H9 (cell line): Measurements from ENCODE around the gene RIPK4. TPM values are rescaled to one million over a fixed set of nuclear protein-coding genes. Genes with fewer than 3 reads are reported as not detected.

Experiments used
- DNase-seq: peaks from one replicate; pipeline ENCODE4 v3.0.0-alpha.2; 2017
- H2AFZ ChIP-seq: one replicate; pipeline ENCODE4 v1.6.1; 2013; ENCODE audit warnings: mild to moderate bottlenecking, low read length, control low read depth, moderate library complexity
- H2AK5ac ChIP-seq: 2 replicates; pipeline ENCODE4 v1.6.1; 2013; ENCODE audit warnings: low read length, control low read depth, mixed read lengths; ENCODE audit not compliant: insufficient read length
- H2BK120ac ChIP-seq: one replicate; pipeline ENCODE4 v1.6.1; 2013; ENCODE audit warnings: low read depth, mild to moderate bottlenecking, low read length, control low read depth, inconsistent platforms; ENCODE audit not compliant: poor library complexity, severe bottlenecking
- H2BK12ac ChIP-seq: 2 replicates; pipeline ENCODE4 v1.6.1; 2013; ENCODE audit warnings: low read length, control low read depth, mixed read lengths, low read depth; ENCODE audit not compliant: insufficient read length
- H2BK15ac ChIP-seq: 2 replicates; pipeline ENCODE4 v1.6.1; 2013; ENCODE audit warnings: low read depth, low read length, control low read depth
- H2BK20ac ChIP-seq: one replicate; pipeline ENCODE4 v1.6.1; 2013; ENCODE audit warnings: low read depth, mild to moderate bottlenecking, low read length, control low read depth, inconsistent platforms; ENCODE audit not compliant: poor library complexity, severe bottlenecking
- H2BK5ac ChIP-seq: 2 replicates; pipeline ENCODE4 v1.6.1; 2013; ENCODE audit warnings: low read length, control low read depth, mixed read lengths; ENCODE audit not compliant: insufficient read length
- H3K14ac ChIP-seq: 2 replicates; pipeline ENCODE4 v1.6.1; 2013; ENCODE audit warnings: low read length, control low read depth; ENCODE audit not compliant: insufficient read depth
- H3K18ac ChIP-seq: 2 replicates; pipeline ENCODE4 v1.6.1; 2013; ENCODE audit warnings: low read depth, mild to moderate bottlenecking, mixed read lengths, low read length, control low read depth; ENCODE audit not compliant: insufficient read length
- H3K23ac ChIP-seq: 2 replicates; pipeline ENCODE4 v1.6.1; 2013; ENCODE audit warnings: low read length, control low read depth, mixed read lengths, low read depth; ENCODE audit not compliant: insufficient read length
- H3K23me2 ChIP-seq: 2 replicates; pipeline ENCODE4 v1.6.1; 2013; ENCODE audit warnings: low read depth, mild to moderate bottlenecking, mixed read lengths, low read length, control low read depth; ENCODE audit not compliant: insufficient read length, poor library complexity, severe bottlenecking
- H3K27ac ChIP-seq: 2 replicates; pipeline ENCODE4 v1.5.1; 2013; ENCODE audit warnings: low read length, control low read depth, mixed read lengths, low read depth; ENCODE audit not compliant: insufficient read length
- H3K27me3 ChIP-seq: 2 replicates; pipeline ENCODE4 v1.6.1; 2013; ENCODE audit warnings: low read length, control low read depth, inconsistent platforms; ENCODE audit not compliant: insufficient read depth
- H3K4ac ChIP-seq: 2 replicates; pipeline ENCODE4 v1.6.1; 2013; ENCODE audit warnings: low read depth, mild to moderate bottlenecking, control low read depth, inconsistent platforms, low read length, moderate library complexity
- H3K4me1 ChIP-seq: 2 replicates; pipeline ENCODE4 v1.6.1; 2013; ENCODE audit warnings: low read length, control low read depth, inconsistent platforms; ENCODE audit not compliant: insufficient read depth
- H3K4me2 ChIP-seq: 2 replicates; pipeline ENCODE4 v1.6.1; 2013; ENCODE audit warnings: low read length, control low read depth, mixed read lengths; ENCODE audit not compliant: insufficient read length, insufficient read depth
- H3K56ac ChIP-seq: 2 replicates; pipeline ENCODE4 v1.6.1; 2013; ENCODE audit warnings: low read depth, mild to moderate bottlenecking, mixed read lengths, low read length, control low read depth; ENCODE audit not compliant: insufficient read length
- H3K79me1 ChIP-seq: 2 replicates; pipeline ENCODE4 v1.6.1; 2013; ENCODE audit warnings: low read depth, mild to moderate bottlenecking, moderate library complexity, low read length, control low read depth, inconsistent platforms; ENCODE audit not compliant: insufficient read depth, poor library complexity, severe bottlenecking
- H3K79me2 ChIP-seq: 2 replicates; pipeline ENCODE4 v1.6.1; 2013; ENCODE audit warnings: low read length, control low read depth, inconsistent platforms; ENCODE audit not compliant: insufficient read depth
- H3K9ac ChIP-seq: 2 replicates; pipeline ENCODE4 v1.6.1; 2013; ENCODE audit warnings: low read length, control low read depth, mixed read lengths; ENCODE audit not compliant: insufficient read length; ENCODE audit errors: extremely low read depth
- H3K9me3 ChIP-seq: one replicate; pipeline ENCODE4 v1.6.1; 2013; ENCODE audit warnings: low read depth, low read length, inconsistent platforms; ENCODE audit not compliant: control insufficient read depth
- H3T11ph ChIP-seq: one replicate; pipeline ENCODE4 v1.6.1; 2013; ENCODE audit warnings: mild to moderate bottlenecking, low read length, control low read depth, inconsistent platforms
- H4K20me1 ChIP-seq: one replicate; pipeline ENCODE4 v1.6.1; 2013; ENCODE audit not compliant: control insufficient read depth, insufficient read length, insufficient read depth
- H4K5ac ChIP-seq: 2 replicates; pipeline ENCODE4 v1.6.1; 2013; ENCODE audit warnings: low read depth, mild to moderate bottlenecking, mixed read lengths, low read length, control low read depth; ENCODE audit not compliant: insufficient read length
- H4K8ac ChIP-seq: replicated peaks from 2 replicates; pipeline ENCODE4 v1.6.1; 2013; ENCODE audit warnings: low read length, control low read depth, mixed read lengths, low read depth; ENCODE audit not compliant: insufficient read length
- H4K91ac ChIP-seq: 2 replicates; pipeline ENCODE4 v1.6.1; 2013; ENCODE audit warnings: low read depth, mild to moderate bottlenecking, moderate library complexity, mixed read lengths, low read length, control low read depth; ENCODE audit not compliant: insufficient read length
- H3K27ac Mint-ChIP-seq, 3 experiments: 2 replicates in 2 of 3; 3 replicates in 1 of 3; pipeline ENCODE4 v1.8.0; 2020 to 2021; ENCODE audit warnings: mixed read lengths in 3 of 3, mild to moderate bottlenecking in 1 of 3, moderate library complexity in 1 of 3
- H3K27me3 Mint-ChIP-seq: 2 replicates; pipeline ENCODE4 v1.8.0; 2021; ENCODE audit warnings: low read depth, mild to moderate bottlenecking, moderate library complexity, mixed read lengths
- H3K36me3 Mint-ChIP-seq, 3 experiments: 2 replicates in 2 of 3; 3 replicates in 1 of 3; pipeline ENCODE4 v1.8.0; 2020 to 2021; ENCODE audit warnings: low read depth in 3 of 3, mixed read lengths in 3 of 3; ENCODE audit not compliant: insufficient read depth in 1 of 3
- H3K4me1 Mint-ChIP-seq, 2 experiments: 2 replicates each; pipeline ENCODE4 v1.8.0; 2020; ENCODE audit warnings: mixed read lengths in 2 of 2
- H3K4me3 Mint-ChIP-seq, 2 experiments: 2 replicates in 1 of 2; 3 replicates in 1 of 2; pipeline ENCODE4 v1.8.0; 2020 to 2021; ENCODE audit warnings: mild to moderate bottlenecking in 2 of 2, mixed read lengths in 2 of 2, moderate library complexity in 1 of 2
- H3K9me3 Mint-ChIP-seq, 2 experiments: 2 replicates in 1 of 2; 3 replicates in 1 of 2; pipeline ENCODE4 v1.8.0; 2020; ENCODE audit warnings: mild to moderate bottlenecking in 2 of 2, mixed read lengths in 2 of 2, moderate library complexity in 1 of 2
- CTCF ChIP-seq: fragments of 200-600 bp; sonication (generic); conservative IDR thresholded peaks from 3 replicates; pipeline ENCODE4 v1.8.0; 2021; ENCODE audit warnings: antibody characterized with exemption, mild to moderate bottlenecking
- WGBS: extraction: QIAGEN DNeasy Blood & Tissue Kit; methylation state at CpG from one replicate; pipeline ENCODE4 v1.1.7; 2013; ENCODE audit warnings: missing lambda C conversion rate, low lambda C conversion rate, mixed read lengths; ENCODE audit not compliant: insufficient read length; ENCODE audit errors: extremely low coverage; 5-methylcytosine and 5-hydroxymethylcytosine counted together
- total RNA-seq: library from RNA; stranded (reverse); gene quantifications from 2 replicates; pipeline ENCODE4 v1.2.1, GENCODE V29; 2021

RIPK4 gene
- total RNA-seq, 1 experiment from 2014 or later = 2.9 TPM

- Mint-ChIP-seq H3K4me1 (peaks cover 14 to 15% of the 10 kb centered on the region in 2 experiments), H3K9me3 (peaks cover 0 to 3% of the 10 kb centered on the region in 2 experiments; a peak in 2 of 5 replicates), H3K27ac (no peak overlapping the region), H3K27me3 (no peaks in the 10 kb centered on the region; the same call in 1 of the 2 replicates), H3K4me3 (no peak overlapping the region), H3K36me3 (peaks cover 13 to 47% (median 41%) of the 10 kb centered on the region in 3 experiments)
- H3K23ac ChIP-seq = no peak overlapping the region
- no peaks in the 10 kb centered on the region for H3K79me1 ChIP-seq
- H3K56ac ChIP-seq = no peak overlapping the region
- H3K14ac ChIP-seq = no peak overlapping the region
- no peak overlapping the region for H2BK5ac ChIP-seq
- H4K5ac ChIP-seq = no peak overlapping the region
- no peaks in the 10 kb centered on the region for H4K20me1 ChIP-seq
- H3K27me3 ChIP-seq = no peaks in the 10 kb centered on the region
- no peak overlapping the region for H3K4ac ChIP-seq
- H2AK5ac ChIP-seq = no peak overlapping the region
- no peak overlapping the region for H2BK15ac ChIP-seq
- H3K18ac ChIP-seq = no peak overlapping the region
- H2BK12ac ChIP-seq = no peak overlapping the region
- H4K91ac ChIP-seq = no peak overlapping the region
- DNase-seq = no peak
- no peak for TF ChIP-seq CTCF
- no peak overlapping the region for H2BK20ac ChIP-seq
- H3K9me3 ChIP-seq = no peaks in the 10 kb centered on the region
- 0 out of 2 replicates have a peak, but pooled peaks cover 2% of the 10 kb centered on the region for H3K79me2 ChIP-seq
- no peak overlapping the region for H3K4me2 ChIP-seq
- no peaks in the 10 kb centered on the region for H3K4me1 ChIP-seq
- H3K9ac ChIP-seq = no peak overlapping the region
- no peak overlapping the region for H3K27ac ChIP-seq
- H4K8ac ChIP-seq = no peak overlapping the region
- no peak overlapping the region for H3T11ph ChIP-seq
- H2BK120ac ChIP-seq = no peak overlapping the region
- no peak overlapping the region for H2AFZ ChIP-seq
- H3K23me2 ChIP-seq = no peaks in the 10 kb centered on the region
- no CpG with 5 or more reads among the region's 7 CpGs for WGBS
Observed at GRCh38 chr21:41799763-41800162, 32.9 kb upstream of the RIPK4 start.
